OCI-LY7 (cell line): ENCODE measurements around the gene LRP8. TPM values are rescaled to one million over a fixed set of nuclear protein-coding genes. Genes with fewer than 3 reads are reported as not detected.

Experiments used
- BruUV-seq: library from RNA; stranded (reverse); fragments of 400-500 nt; replicated peaks from 2 replicates; lab custom pipeline; 2021; lab: Mats Ljungman, UMichigan
- CTCF ChIA-PET: fragments of 300-600 bp; sonication (Branson Sonifier 250); formaldehyde crosslinking; loops from one replicate; lab custom pipeline; 2022; ENCODE audit warnings: antibody characterized with exemption; ENCODE audit not compliant: unreplicated experiment; lab: Charles Lee
- POLR2A ChIA-PET: fragments of 300-600 bp; sonication (Branson Sonifier 250); formaldehyde crosslinking; loops from one replicate; lab custom pipeline; 2022; ENCODE audit warnings: antibody characterized with exemption; lab: Charles Lee
- DNase-seq: peaks from one replicate; pipeline ENCODE4 v3.0.0-alpha.2; 2015; ENCODE audit warnings: low spot score
- H2AFZ ChIP-seq: fragments of 200-600 bp; sonication (generic), shearing (Covaris generic); 2 replicates; pipeline ENCODE4 v1.6.1; 2014; ENCODE audit warnings: mild to moderate bottlenecking, antibody characterized with exemption, low read length, moderate library complexity
- H3K27ac ChIP-seq: fragments of 200-600 bp; sonication (generic); 2 replicates; pipeline ENCODE4 v1.5.1; 2014; ENCODE audit warnings: mixed run types, low read depth, mild to moderate bottlenecking, moderate library complexity, low read length, inconsistent platforms; ENCODE audit not compliant: poor library complexity, severe bottlenecking
- H3K36me3 ChIP-seq: fragments of 200-600 bp; sonication (generic); 2 replicates; pipeline ENCODE4 v1.6.1; 2014; ENCODE audit warnings: mild to moderate bottlenecking, antibody characterized with exemption, low read length, moderate library complexity, mixed read lengths; ENCODE audit not compliant: insufficient read depth
- H3K4me1 ChIP-seq: fragments of 200-600 bp; sonication (generic); 2 replicates; pipeline ENCODE4 v1.5.1; 2014; ENCODE audit warnings: mild to moderate bottlenecking, low read length; ENCODE audit not compliant: insufficient read depth, poor library complexity, severe bottlenecking
- H3K4me2 ChIP-seq: fragments of 200-600 bp; sonication (generic); 2 replicates; pipeline ENCODE4 v1.6.1; 2014; ENCODE audit warnings: mild to moderate bottlenecking, low read length
- H3K4me3 ChIP-seq: fragments of 200-600 bp; sonication (generic); 2 replicates; pipeline ENCODE4 v1.5.1; 2014; ENCODE audit warnings: mild to moderate bottlenecking, low read depth, low read length; ENCODE audit not compliant: poor library complexity, severe bottlenecking
- H3K79me2 ChIP-seq: fragments of 200-600 bp; sonication (generic); 2 replicates; pipeline ENCODE4 v1.6.1; 2016; ENCODE audit warnings: low read depth, mild to moderate bottlenecking, low read length, moderate library complexity, mixed read lengths; ENCODE audit not compliant: insufficient read depth
- H3K9me2 ChIP-seq: fragments of 200-600 bp; sonication (generic); 2 replicates; pipeline ENCODE4 v1.6.1; 2016; ENCODE audit warnings: mild to moderate bottlenecking, low read length, mixed read lengths; ENCODE audit not compliant: insufficient read depth
- H3K9me3 ChIP-seq: fragments of 200-600 bp; sonication (generic); 2 replicates; pipeline ENCODE4 v1.6.1; 2014; ENCODE audit warnings: mild to moderate bottlenecking, mixed run types, low read length, mixed read lengths
- H4K20me1 ChIP-seq: fragments of 200-600 bp; sonication (generic); 2 replicates; pipeline ENCODE4 v1.6.1; 2014; ENCODE audit warnings: mild to moderate bottlenecking, antibody characterized with exemption, low read length, moderate library complexity, mixed read lengths; ENCODE audit not compliant: insufficient read depth
- EZH2phosphoT487 ChIP-seq: fragments of 200-600 bp; sonication (generic); IDR thresholded peaks from 2 replicates; pipeline ENCODE4 v1.6.1; 2018; ENCODE audit warnings: low read depth, borderline replicate concordance, mild to moderate bottlenecking, mixed run types, antibody characterized with exemption, low read length, moderate library complexity, mixed read lengths
- intact Hi-C: fragments of 100-400 bp; cut with micrococcal nuclease; formaldehyde crosslinking; loops from one replicate; pipeline ENCODE4 v1.10.0; 2022; ENCODE audit not compliant: unreplicated experiment
- total RNA-seq, 2 experiments: library from RNA; depleted of rRNA in 1 of 2; stranded (reverse); fragments of >200 nt in 1 of 2; shearing (Covaris generic) in 1 of 2; gene quantifications; 2 replicates each; pipeline ENCODE4 v1.2.3, GENCODE V29; 2014 to 2022
- TF ChIP-seq, protein P1 (sequence below): fragments of 200-600 bp; sonication (generic); conservative IDR thresholded peaks from 2 replicates; pipeline ENCODE4 v1.5.1; 2014; ENCODE audit warnings: mild to moderate bottlenecking, antibody characterized with exemption, low read length, moderate library complexity, mixed read lengths

The LRP8 gene
- total RNA-seq, 2 experiments from 2014 or later: 65.6 to 70.0 TPM

- ChIA-PET CTCF (interaction anchor here (0.9 kb wide), 1 partner anchor 13 kb away, joined by 3 read pairs; no protein-coding TSS in a partner anchor), POLR2A (interaction anchor here (0.7 to 0.9 kb wide), 3 partner anchors 48 to 290 kb away, joined by 3 to 6 read pairs (median 4); no protein-coding TSS in a partner anchor)
- no peak overlapping the region for H2AFZ ChIP-seq
- peaks cover 86% of the 10 kb centered on the region for H3K36me3 ChIP-seq
- no peak overlapping the region for H3K4me2 ChIP-seq
- H3K4me1 ChIP-seq: no peaks in the 10 kb centered on the region
- no peaks in the 10 kb centered on the region for H3K9me3 ChIP-seq
- intact Hi-C loops: loop anchor here (1.0 to 5.0 kb wide), 2 partner anchors 49 to 115 kb away; partner anchors contain the start of gene LRP8
- H3K79me2 ChIP-seq: no peaks in the 10 kb centered on the region
- TF ChIP-seq EZH2phosphoT487: no peak
- TF ChIP-seq, protein P1, sequence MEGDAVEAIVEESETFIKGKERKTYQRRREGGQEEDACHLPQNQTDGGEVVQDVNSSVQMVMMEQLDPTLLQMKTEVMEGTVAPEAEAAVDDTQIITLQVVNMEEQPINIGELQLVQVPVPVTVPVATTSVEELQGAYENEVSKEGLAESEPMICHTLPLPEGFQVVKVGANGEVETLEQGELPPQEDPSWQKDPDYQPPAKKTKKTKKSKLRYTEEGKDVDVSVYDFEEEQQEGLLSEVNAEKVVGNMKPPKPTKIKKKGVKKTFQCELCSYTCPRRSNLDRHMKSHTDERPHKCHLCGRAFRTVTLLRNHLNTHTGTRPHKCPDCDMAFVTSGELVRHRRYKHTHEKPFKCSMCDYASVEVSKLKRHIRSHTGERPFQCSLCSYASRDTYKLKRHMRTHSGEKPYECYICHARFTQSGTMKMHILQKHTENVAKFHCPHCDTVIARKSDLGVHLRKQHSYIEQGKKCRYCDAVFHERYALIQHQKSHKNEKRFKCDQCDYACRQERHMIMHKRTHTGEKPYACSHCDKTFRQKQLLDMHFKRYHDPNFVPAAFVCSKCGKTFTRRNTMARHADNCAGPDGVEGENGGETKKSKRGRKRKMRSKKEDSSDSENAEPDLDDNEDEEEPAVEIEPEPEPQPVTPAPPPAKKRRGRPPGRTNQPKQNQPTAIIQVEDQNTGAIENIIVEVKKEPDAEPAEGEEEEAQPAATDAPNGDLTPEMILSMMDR: peak; percentile 94
- no peak overlapping the region for H3K27ac ChIP-seq
- H3K9me2 ChIP-seq: no peaks in the 10 kb centered on the region
- no peaks in the 10 kb centered on the region for H4K20me1 ChIP-seq
- peak; percentile 57 for DNase-seq
- no TSS peak for BruUV-seq
- no peak overlapping the region for H3K4me3 ChIP-seq
These were observed 49.6 kb downstream of the LRP8 start for GRCh38 chr1:53278298-53278725.

GRCh38 chr1:53277326-53277725 lies 50.5 kb downstream of the LRP8 start:
- Histone ChIP-seq H3K36me3 (peaks cover 87% of the 10 kb centered on the region), H3K79me2 (no peaks in the 10 kb centered on the region), H3K4me1 (no peaks in the 10 kb centered on the region), H2AFZ (no peak overlapping the region), H4K20me1 (no peaks in the 10 kb centered on the region), H3K9me2 (no peaks in the 10 kb centered on the region), H3K27ac (no peak overlapping the region), H3K4me2 (no peak overlapping the region), H3K9me3 (no peaks in the 10 kb centered on the region), H3K4me3 (no peak overlapping the region)
- CTCF ChIA-PET: no interaction called here
- POLR2A ChIA-PET: no interaction called here
- no TSS peak for BruUV-seq
- TF ChIP-seq, protein P1: no peak
- TF ChIP-seq EZH2phosphoT487: no peak
- DNase-seq: no peak
- intact Hi-C loops: loop anchor here (5.0 kb wide), 1 partner anchor 50 kb away; the partner anchor contains the start of gene LRP8

DNA sequence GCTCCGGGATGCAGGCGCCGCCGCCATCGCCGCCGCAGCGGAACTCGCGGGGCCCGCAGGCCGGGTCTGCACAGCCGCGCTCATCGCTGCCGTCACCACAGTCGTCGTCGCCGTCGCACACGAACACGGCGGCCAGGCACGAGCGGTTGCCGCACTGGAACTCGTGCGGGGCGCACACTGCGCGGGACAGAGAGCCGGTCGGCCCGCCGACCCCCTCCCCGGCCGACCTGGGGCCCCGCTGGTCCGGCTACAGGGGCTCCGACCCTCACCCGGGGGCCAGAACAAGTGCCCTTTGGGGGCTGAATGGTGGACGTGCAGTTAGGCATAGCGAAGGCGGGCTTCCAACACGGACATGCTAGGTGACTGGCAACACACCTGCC lies 51.0 kb downstream of the LRP8 start:
- intact Hi-C loops: loop anchor here (5.0 kb wide), 1 partner anchor 50 kb away; the partner anchor contains the start of gene LRP8
- no TSS peak for BruUV-seq
- Histone ChIP-seq H3K9me3 (no peaks in the 10 kb centered on the region), H4K20me1 (no peaks in the 10 kb centered on the region), H3K79me2 (no peaks in the 10 kb centered on the region), H3K4me3 (no peak overlapping the region), H3K36me3 (peaks cover 88% of the 10 kb centered on the region), H3K27ac (no peak overlapping the region), H2AFZ (no peak overlapping the region), H3K9me2 (no peaks in the 10 kb centered on the region), H3K4me2 (no peak overlapping the region), H3K4me1 (no peaks in the 10 kb centered on the region)
- TF ChIP-seq, protein P1: no peak
- no peak for TF ChIP-seq EZH2phosphoT487
- ChIA-PET POLR2A (no interaction called here), CTCF (no interaction called here)
- no peak for DNase-seq
